SU-DHL-6 (cell line): Measurements from ENCODE around the gene C12orf57.

Source experiments
- H2AFZ ChIP-seq: fragments of 200-600 bp; sonication (generic); 2 replicates; pipeline ENCODE4 v1.6.1; 2014; ENCODE audit warnings: low read depth, mild to moderate bottlenecking, moderate library complexity, mixed read lengths, antibody characterized with exemption, low read length; ENCODE audit not compliant: severe bottlenecking
- H3F3A ChIP-seq: fragments of 200-600 bp; shearing (Covaris generic); 2 replicates; pipeline ENCODE4 v1.6.0; 2016; ENCODE audit warnings: antibody characterized with exemption, mild to moderate bottlenecking; ENCODE audit not compliant: insufficient read depth
- H3K27ac ChIP-seq: fragments of 200-600 bp; sonication (generic); 2 replicates; pipeline ENCODE4 v1.5.1; 2016; ENCODE audit warnings: low read depth, mild to moderate bottlenecking, low read length, moderate library complexity, mixed read lengths
- H3K27me3 ChIP-seq: fragments of 200-600 bp; sonication (generic), shearing (Covaris generic); 2 replicates; pipeline ENCODE4 v1.6.0; 2014; ENCODE audit warnings: mild to moderate bottlenecking, low read length
- H3K36me3 ChIP-seq: fragments of 200-600 bp; sonication (generic); 2 replicates; pipeline ENCODE4 v1.6.1; 2014; ENCODE audit warnings: mild to moderate bottlenecking, low read length, mixed read lengths
- H3K4me2 ChIP-seq: fragments of 300-600, 200-600 bp; shearing (Covaris generic), sonication (generic); 2 replicates; pipeline ENCODE4 v1.6.0; 2014; ENCODE audit warnings: low read length, low read depth, mild to moderate bottlenecking; ENCODE audit not compliant: poor library complexity, severe bottlenecking
- H3K4me3 ChIP-seq: fragments of 200-600 bp; sonication (generic); 2 replicates; pipeline ENCODE4 v1.5.1; 2014; ENCODE audit warnings: antibody characterized with exemption, low read length, mild to moderate bottlenecking, mixed read lengths; ENCODE audit not compliant: insufficient read depth, poor library complexity, severe bottlenecking
- H3K79me2 ChIP-seq: fragments of 200-600 bp; sonication (generic); 2 replicates; pipeline ENCODE4 v1.6.1; 2014; ENCODE audit warnings: mild to moderate bottlenecking, low read length, moderate library complexity; ENCODE audit not compliant: insufficient read depth
- H3K9ac ChIP-seq: fragments of 200-600 bp; sonication (generic); 2 replicates; pipeline ENCODE4 v1.7.0; 2014; ENCODE audit warnings: mild to moderate bottlenecking, low read length
- H3K9me2 ChIP-seq: fragments of 200-600 bp; sonication (generic); replicated peaks from 2 replicates; pipeline ENCODE4 v1.6.1; 2014; ENCODE audit warnings: low read length; ENCODE audit not compliant: insufficient read depth
- H3K9me3 ChIP-seq: fragments of 200-600 bp; sonication (generic); 2 replicates; pipeline ENCODE4 v1.6.1; 2014; ENCODE audit warnings: low read length, mixed read lengths; ENCODE audit not compliant: insufficient read depth
- H4K20me1 ChIP-seq: fragments of 200-600 bp; sonication (generic); 2 replicates; pipeline ENCODE4 v1.6.1; 2014; ENCODE audit warnings: low read depth, mild to moderate bottlenecking, antibody characterized with exemption, low read length, moderate library complexity, mixed read lengths
- CTCF ChIP-seq: fragments of 200-600 bp; sonication (generic); IDR thresholded peaks from one replicate; pipeline ENCODE4 v1.5.1; 2017; ENCODE audit warnings: antibody characterized with exemption, mild to moderate bottlenecking, low read length, moderate library complexity; ENCODE audit not compliant: insufficient read depth, poor library complexity, severe bottlenecking
- EZH2phosphoT487 ChIP-seq: fragments of 200-600 bp; sonication (generic), shearing (Covaris generic); conservative IDR thresholded peaks from 2 replicates; pipeline ENCODE4 v1.6.1; 2018; ENCODE audit warnings: mild to moderate bottlenecking, antibody characterized with exemption, low read length, moderate library complexity, mixed read lengths

Gene C12orf57

DNA sequence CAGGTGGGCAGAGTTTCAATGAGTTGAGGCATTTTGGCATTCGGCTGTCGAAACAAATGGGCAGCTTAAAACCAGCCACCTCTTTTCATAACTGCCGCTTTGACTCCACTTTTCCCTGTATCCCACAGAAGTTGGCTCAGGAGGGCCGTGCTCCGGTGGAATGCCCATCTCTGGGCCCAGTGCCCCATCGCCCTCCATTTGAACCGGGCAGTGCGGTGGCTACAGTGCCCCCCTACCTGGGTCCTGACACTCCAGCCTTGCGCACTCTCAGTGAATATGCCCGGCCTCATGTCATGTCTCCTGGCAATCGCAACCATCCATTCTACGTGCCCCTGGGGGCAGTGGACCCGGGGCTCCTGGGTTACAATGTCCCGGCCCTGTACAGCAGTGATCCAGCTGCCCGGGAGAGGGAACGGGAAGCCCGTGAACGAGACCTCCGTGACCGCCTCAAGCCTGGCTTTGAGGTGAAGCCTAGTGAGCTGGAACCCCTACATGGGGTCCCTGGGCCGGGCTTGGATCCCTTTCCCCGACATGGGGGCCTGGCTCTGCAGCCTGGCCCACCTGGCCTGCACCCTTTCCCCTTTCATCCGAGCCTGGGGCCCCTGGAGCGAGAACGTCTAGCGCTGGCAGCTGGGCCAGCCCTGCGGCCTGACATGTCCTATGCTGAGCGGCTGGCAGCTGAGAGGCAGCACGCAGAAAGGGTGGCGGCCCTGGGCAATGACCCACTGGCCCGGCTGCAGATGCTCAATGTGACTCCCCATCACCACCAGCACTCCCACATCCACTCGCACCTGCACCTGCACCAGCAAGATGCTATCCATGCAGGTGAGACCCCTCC, 5.2 kb upstream of the C12orf57 start:
- Histone ChIP-seq H3K36me3 (no peaks in the 10 kb centered on the region), H3K79me2 (no peaks in the 10 kb centered on the region), H3K9me2 (no peaks in the 10 kb centered on the region), H3K27ac (no peak overlapping the region), H4K20me1 (no peaks in the 10 kb centered on the region), H3K9ac (peak overlapping the region; percentile 92), H3K27me3 (no peaks in the 10 kb centered on the region), H3K4me2 (peak overlapping the region; percentile 38), H3K9me3 (no peaks in the 10 kb centered on the region), H3K4me3 (no peak overlapping the region), H3F3A (peaks cover 10% of the 10 kb centered on the region), H2AFZ (peak overlapping the region; percentile 52)
- no peak for TF ChIP-seq CTCF
- TF ChIP-seq EZH2phosphoT487: no peak

- H3K27ac ChIP-seq: no peak overlapping the region
- peaks cover 13% of the 10 kb centered on the region for H3F3A ChIP-seq
These were observed 4.7 kb upstream of the C12orf57 start for GRCh38 chr12:6939191-6939540.

GRCh38 chr12:6941267-6941666, 2.6 kb upstream of the C12orf57 start:
- no peak overlapping the region for H2AFZ ChIP-seq
- H3K4me3 ChIP-seq: no peak overlapping the region
- H3K4me2 ChIP-seq: no peak overlapping the region
- no peaks in the 10 kb centered on the region for H3K79me2 ChIP-seq
- no peaks in the 10 kb centered on the region for H3K36me3 ChIP-seq
- TF ChIP-seq EZH2phosphoT487 (no peak), CTCF (no peak)
- no peak overlapping the region for H3K27ac ChIP-seq
- H3K27me3 ChIP-seq: no peaks in the 10 kb centered on the region
- H3K9me3 ChIP-seq: no peaks in the 10 kb centered on the region
- no peaks in the 10 kb centered on the region for H3K9me2 ChIP-seq
- H3F3A ChIP-seq: peaks cover 25% of the 10 kb centered on the region
- H3K9ac ChIP-seq: no peak overlapping the region
- H4K20me1 ChIP-seq: no peaks in the 10 kb centered on the region

More at GRCh38 chr12:6939191-6939540, 4.7 kb upstream of the C12orf57 start:
- no peak overlapping the region for H3K4me3 ChIP-seq
- no peak overlapping the region for H2AFZ ChIP-seq
- no peaks in the 10 kb centered on the region for H3K79me2 ChIP-seq
- H3K36me3 ChIP-seq: no peaks in the 10 kb centered on the region
- no peak overlapping the region for H3K9ac ChIP-seq
- H3K4me2 ChIP-seq: no peak overlapping the region
- H4K20me1 ChIP-seq: no peaks in the 10 kb centered on the region
- no peaks in the 10 kb centered on the region for H3K27me3 ChIP-seq
- no peaks in the 10 kb centered on the region for H3K9me2 ChIP-seq
- TF ChIP-seq EZH2phosphoT487 (no peak), CTCF (no peak)
- no peaks in the 10 kb centered on the region for H3K9me3 ChIP-seq
